Prostate gland (tissue), 2 donors: ENCODE measurements around the gene PAQR6.

Experiments used
- CTCF ChIP-seq, 4 experiments: fragments of 200-600 bp in 2 of 4; fragments of 450-650 bp in 2 of 4; sonication (generic) in 2 of 4; IDR thresholded peaks; 1 replicate in 3 of 4; 2 replicates in 1 of 4; pipeline ENCODE4 v1.5.1; 2016 to 2019; ENCODE audit warnings: antibody characterized with exemption in 4 of 4, mild to moderate bottlenecking in 2 of 4, moderate library complexity in 2 of 4
- POLR2A ChIP-seq: fragments of 450-650 bp; IDR thresholded peaks from one replicate; pipeline ENCODE4 v1.6.1; 2016; ENCODE audit warnings: antibody characterized with exemption, mild to moderate bottlenecking

GRCh38 chr1:156241311-156241811, 6.5 kb downstream of the PAQR6 start:
- no peak for TF ChIP-seq CTCF (IDR thresholded peaks at IDR 0.05)
- TF ChIP-seq POLR2A: no peak
